Measurements from ENCODE around the gene SCFD1. TPM values are rescaled to one million over a fixed set of nuclear protein-coding genes. Genes with fewer than 3 reads are reported as not detected.
"Not testable (repeated sequence)": the region's sequence is repeated elsewhere in the genome, so short reads cannot be mapped to it uniquely, and the experiment has no call there.

SCFD1 gene
- total and polyA plus RNA-seq, 8 donors: 74.5 to 99.2 (median 88.7) TPM

DNA sequence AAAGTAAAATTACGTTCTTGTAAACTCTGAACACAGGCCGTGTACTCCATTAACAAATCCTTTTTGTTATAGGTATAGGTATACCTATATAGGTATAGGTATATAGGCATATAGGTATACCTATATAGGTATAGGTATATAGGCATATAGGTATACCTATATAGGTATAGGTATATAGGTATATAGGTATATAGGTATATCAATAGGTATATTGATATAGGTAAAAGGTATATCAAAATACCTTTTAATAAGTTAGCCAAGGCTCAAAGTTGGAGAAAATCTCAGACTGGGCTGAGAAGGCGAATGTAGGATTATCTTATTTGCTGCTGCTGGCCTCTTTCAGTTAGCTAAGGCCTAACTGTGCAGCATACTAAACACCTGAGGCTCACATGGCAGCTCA lies 3.4 kb downstream of the SCFD1 start:
- TF ChIP-seq, protein P1, sequence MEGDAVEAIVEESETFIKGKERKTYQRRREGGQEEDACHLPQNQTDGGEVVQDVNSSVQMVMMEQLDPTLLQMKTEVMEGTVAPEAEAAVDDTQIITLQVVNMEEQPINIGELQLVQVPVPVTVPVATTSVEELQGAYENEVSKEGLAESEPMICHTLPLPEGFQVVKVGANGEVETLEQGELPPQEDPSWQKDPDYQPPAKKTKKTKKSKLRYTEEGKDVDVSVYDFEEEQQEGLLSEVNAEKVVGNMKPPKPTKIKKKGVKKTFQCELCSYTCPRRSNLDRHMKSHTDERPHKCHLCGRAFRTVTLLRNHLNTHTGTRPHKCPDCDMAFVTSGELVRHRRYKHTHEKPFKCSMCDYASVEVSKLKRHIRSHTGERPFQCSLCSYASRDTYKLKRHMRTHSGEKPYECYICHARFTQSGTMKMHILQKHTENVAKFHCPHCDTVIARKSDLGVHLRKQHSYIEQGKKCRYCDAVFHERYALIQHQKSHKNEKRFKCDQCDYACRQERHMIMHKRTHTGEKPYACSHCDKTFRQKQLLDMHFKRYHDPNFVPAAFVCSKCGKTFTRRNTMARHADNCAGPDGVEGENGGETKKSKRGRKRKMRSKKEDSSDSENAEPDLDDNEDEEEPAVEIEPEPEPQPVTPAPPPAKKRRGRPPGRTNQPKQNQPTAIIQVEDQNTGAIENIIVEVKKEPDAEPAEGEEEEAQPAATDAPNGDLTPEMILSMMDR (IDR thresholded peaks at IDR 0.05): no peak
- no peak overlapping the region for H3K27ac ChIP-seq
- intact Hi-C loops (cut with DNase I): no loop called here
- no peaks in the 10 kb centered on the region for H3K9me3 ChIP-seq
- H3K4me3 ChIP-seq: no peak overlapping the region
- ATAC-seq (no peak), DNase-seq (no peak)
- H3K27me3 ChIP-seq: no peaks in the 10 kb centered on the region
- H3K4me1 ChIP-seq: peaks cover 18 to 42% of the 10 kb centered on the region in 2 donors
- peaks cover 0 to 3% of the 10 kb centered on the region in 2 donors for H3K36me3 ChIP-seq

DNA sequence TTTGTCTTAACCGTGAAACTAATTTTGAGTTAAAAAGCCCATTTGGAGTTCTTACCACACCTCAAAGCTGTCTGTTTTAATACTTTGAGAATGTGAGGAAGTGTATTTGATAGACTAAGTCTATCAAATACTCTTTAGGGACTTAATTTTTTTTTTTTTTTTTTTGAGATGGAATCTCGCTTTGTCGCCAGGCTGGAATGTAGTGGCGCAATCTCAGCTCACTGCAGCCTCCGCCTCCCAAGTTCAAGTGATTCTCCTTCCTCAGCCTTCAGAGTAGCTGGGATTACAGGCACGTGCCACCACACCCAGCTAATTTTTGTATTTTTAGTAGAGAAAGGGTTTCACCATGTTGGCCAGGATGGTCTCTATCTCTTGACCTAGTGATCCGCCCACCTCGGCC lies 7.3 kb downstream of the SCFD1 start:
- intact Hi-C loops (cut with DNase I); H3K9me3 ChIP-seq; H3K4me3 ChIP-seq; H3K27ac ChIP-seq; DNase-seq; H3K27me3 ChIP-seq: not testable (repeated sequence)
- Histone ChIP-seq H3K36me3 (peaks cover 0 to 33% of the 10 kb centered on the region in 2 donors), H3K4me1 (peaks cover 10 to 18% of the 10 kb centered on the region in 2 donors)
- peak; percentile 21 for ATAC-seq

DNA sequence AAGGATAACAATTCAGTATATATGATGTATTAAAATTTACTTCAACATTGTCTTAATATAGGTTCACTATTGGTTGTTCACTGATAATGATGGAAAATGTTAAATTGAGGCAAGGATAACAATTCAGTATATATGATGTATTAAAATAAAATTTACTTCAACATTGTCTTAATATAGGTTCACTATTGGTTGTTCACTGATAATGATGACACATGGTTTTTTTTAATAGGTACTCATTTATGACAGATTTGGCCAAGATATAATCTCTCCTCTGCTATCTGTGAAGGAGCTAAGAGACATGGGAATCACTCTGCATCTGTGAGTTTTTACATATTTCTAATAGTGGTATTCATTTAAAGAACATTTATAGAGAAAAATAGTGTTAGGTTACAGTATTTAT lies 8.1 kb downstream of the SCFD1 start:
- Histone ChIP-seq H3K36me3 (peaks cover 0 to 41% of the 10 kb centered on the region in 2 donors), H3K27me3 (no peaks in the 10 kb centered on the region), H3K4me3 (no peak overlapping the region), H3K9me3 (no peaks in the 10 kb centered on the region), H3K4me1 (peaks cover 6 to 10% of the 10 kb centered on the region in 2 donors), H3K27ac (no peak overlapping the region)
- DNase-seq (no peak), ATAC-seq (no peak)
- TF ChIP-seq, protein P1 (IDR thresholded peaks at IDR 0.05): no peak
- intact Hi-C loops (cut with DNase I): no loop called here

DNA sequence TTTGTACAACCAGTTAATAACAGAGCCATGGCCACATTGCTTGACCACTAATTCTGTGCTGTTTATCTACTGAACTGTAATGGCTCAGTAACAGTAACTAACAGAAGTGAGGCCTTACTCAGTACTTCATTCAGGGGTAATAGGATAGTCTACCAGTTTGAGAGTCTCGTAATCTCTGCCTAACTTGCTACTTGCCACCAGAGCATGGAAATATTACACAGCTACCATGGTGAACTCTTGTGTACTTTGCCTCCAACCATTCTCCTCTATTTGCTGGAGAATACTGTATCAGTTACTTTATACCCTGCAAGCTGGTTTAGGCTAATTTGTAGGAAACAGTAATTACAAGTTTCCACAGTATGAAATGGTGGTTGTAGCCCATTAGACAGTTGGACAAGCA lies 10.6 kb downstream of the SCFD1 start:
- Histone ChIP-seq H3K4me1 (no peaks in the 10 kb centered on the region), H3K27ac (no peak overlapping the region), H3K9me3 (no peaks in the 10 kb centered on the region), H3K4me3 (no peak overlapping the region), H3K27me3 (no peaks in the 10 kb centered on the region), H3K36me3 (peaks cover 0 to 57% of the 10 kb centered on the region in 2 donors)
- DNase-seq (no peak), ATAC-seq (no peak)
- TF ChIP-seq, protein P1 (IDR thresholded peaks at IDR 0.05): no peak
- intact Hi-C loops (cut with DNase I): no loop called here

DNA sequence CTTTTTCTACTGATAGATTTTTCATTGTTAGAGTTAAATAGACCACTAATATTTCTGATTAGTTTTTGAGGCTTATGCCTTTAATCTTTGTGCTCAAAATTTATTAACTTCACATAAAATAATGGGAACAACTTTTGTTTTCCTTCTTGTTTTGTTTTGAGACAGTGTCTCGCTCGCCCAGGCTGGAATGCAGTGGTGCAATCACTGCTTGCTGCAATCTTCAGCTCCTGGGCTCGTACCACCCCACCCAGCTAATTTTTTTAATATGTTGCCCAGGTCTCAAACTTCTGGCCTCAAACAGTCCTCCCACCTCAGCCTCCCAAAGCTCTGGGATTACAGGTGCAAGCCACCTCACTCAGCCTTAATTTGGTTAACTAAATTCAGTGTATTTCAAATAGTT lies 16.8 kb downstream of the SCFD1 start:
- H3K36me3 ChIP-seq: peaks cover 0 to 68% of the 10 kb centered on the region in 2 donors
- TF ChIP-seq, protein P1 (IDR thresholded peaks at IDR 0.05): no peak

DNA sequence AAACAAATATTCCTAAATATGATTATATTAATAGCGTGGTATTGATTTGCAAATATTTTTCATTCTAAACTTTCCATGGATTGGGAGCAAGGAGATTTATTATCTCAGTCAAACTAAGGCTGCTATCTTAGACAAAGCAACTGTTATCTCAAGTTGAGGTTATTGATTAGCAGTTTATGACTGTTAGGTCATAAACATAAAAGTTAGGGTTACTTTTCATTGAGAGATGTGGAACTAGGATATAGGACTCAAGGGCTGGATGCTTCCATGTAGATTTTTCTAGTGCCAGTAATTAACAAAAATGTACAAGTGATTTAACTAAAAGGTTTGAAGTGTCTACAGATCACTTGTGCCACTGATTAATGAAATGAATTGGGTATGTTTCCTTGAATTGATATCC lies 19.1 kb downstream of the SCFD1 start:
- intact Hi-C loops (cut with DNase I): no loop called here
- Histone ChIP-seq H3K36me3 (peaks cover 0 to 69% of the 10 kb centered on the region in 2 donors), H3K27ac (no peak overlapping the region), H3K27me3 (no peaks in the 10 kb centered on the region), H3K9me3 (peaks cover 0 to 15% of the 10 kb centered on the region in 2 donors), H3K4me3 (no peak overlapping the region), H3K4me1 (peaks cover 0 to 16% of the 10 kb centered on the region in 2 donors)
- ATAC-seq: no peak
- no peak for DNase-seq
- TF ChIP-seq, protein P1 (IDR thresholded peaks at IDR 0.05): no peak

More for the DNA sequence above, 16.8 kb downstream of the SCFD1 start:
- Histone ChIP-seq H3K4me3 (no peak overlapping the region), H3K4me1 (peaks cover 0 to 16% of the 10 kb centered on the region in 2 donors), H3K9me3 (no peaks in the 10 kb centered on the region), H3K27ac (no peak overlapping the region), H3K27me3 (no peaks in the 10 kb centered on the region)
- intact Hi-C loops (cut with DNase I): no loop called here
- peak in 1 of 4 donors; percentile 30 for DNase-seq
- no peak for ATAC-seq

DNA sequence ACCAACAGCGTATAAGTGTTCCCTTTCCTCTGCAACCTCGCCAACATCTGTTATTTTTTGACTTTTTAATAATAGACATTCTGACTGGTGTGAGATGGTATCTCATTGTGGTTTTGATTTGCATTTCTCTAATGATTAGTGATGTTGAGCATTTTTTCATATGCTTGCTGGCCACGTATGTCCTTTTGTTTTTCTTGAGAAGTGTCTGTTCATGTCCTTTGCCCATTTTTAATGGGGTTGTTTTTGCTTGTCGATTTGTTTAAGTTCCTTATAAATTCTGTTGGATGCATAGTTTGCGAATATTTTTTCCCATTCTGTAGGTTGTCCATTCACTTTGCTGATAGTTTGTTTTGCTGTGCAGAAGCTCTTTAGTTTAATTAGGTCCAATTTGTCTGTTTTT lies 22.3 kb downstream of the SCFD1 start:
- DNase-seq; intact Hi-C loops (cut with DNase I); H3K27me3 ChIP-seq; H3K27ac ChIP-seq; H3K4me3 ChIP-seq; H3K4me1 ChIP-seq; ATAC-seq: not testable (repeated sequence)
- H3K9me3 ChIP-seq: peaks cover 0 to 15% of the 10 kb centered on the region in 2 donors
- H3K36me3 ChIP-seq: peaks cover 0 to 78% of the 10 kb centered on the region in 2 donors

All from left lung (tissue), 10 donors.